Stimulated activated CD4-positive, alpha-beta T cell treated with anti-CD3 and anti-CD28 coated beads, Interleukin-12 subunit alpha, Interleukin-12 subunit beta, amount 100 ng/mL, for 24 hours (primary cell): ENCODE results near the gene NAV2.

Experiments used
- DNase-seq, 2 experiments: peaks; one replicate each; pipeline ENCODE4 v3.0.0-alpha.2; 2020; ENCODE audit warnings: low read depth in 2 of 2

The NAV2 gene

GRCh38 chr11:19718051-19718450 is 5.4 kb downstream of the NAV2 start:
- DNase-seq, result no peak

GRCh38 chr11:19718951-19719350 is 6.3 kb downstream of the NAV2 start:
- no peak for DNase-seq

GRCh38 chr11:19719960-19720359 is 7.3 kb downstream of the NAV2 start:
- no peak for DNase-seq

GRCh38 chr11:19721176-19721575 is 8.5 kb downstream of the NAV2 start:
- no peak for DNase-seq

DNA sequence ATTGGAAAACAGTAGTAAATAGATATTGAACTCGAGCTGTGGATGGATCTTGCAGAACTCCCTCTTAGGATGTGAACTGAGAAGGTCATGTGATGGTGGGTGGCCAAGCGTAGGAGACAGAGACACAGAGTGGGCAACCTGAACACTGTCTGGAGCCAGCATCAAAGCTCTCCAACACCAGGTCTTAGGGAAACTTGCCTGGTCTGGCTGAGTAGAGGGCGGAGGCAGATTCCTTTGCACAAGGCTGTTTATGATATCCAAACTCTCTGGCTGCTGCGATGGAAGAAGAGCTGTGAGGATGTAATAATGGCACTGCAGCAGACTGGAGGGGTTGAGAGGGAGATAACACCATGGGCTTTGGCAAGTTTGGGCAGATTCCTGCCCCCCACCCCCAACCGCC is 10.1 kb downstream of the NAV2 start:
- no peak for DNase-seq

- DNase-seq, result no peak
Observed at GRCh38 chr11:19723572-19724342, 11.1 kb downstream of the NAV2 start.

- no peak for DNase-seq
Observed at GRCh38 chr11:19724765-19725164, 12.1 kb downstream of the NAV2 start.

DNA sequence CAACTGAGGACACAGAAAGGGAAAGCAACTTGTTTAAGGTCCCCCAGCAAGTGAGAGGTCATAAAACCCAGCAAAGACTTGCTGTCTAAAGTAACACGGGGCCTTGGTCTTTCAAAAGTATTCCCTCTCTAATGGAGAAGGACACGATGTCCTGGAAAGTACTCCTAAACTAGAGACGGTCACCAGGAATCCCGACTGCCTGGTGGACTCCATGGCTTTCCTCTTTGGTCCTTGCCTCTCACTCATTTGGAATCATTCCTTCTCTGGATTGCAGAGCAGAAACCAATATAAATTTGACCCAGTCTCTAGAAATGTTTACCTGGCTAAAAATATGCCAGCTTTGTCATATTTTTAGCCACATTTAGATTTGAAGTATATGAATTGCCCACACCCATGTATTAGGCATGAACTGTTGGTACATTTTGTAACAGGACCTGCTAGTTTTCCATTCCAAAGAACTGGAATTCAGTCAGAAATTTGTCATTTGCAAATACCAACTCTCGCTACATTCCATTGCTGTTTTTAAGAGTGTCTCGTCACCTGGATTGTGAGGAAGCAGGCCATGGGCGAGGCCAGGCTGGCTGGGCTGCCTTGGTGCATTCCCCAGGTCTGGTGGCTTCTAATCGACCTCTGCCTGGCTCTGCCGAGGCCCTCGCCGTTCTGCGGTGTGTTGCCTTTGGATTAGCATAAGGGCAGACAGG is 12.9 kb downstream of the NAV2 start:
- no peak for DNase-seq

DNA sequence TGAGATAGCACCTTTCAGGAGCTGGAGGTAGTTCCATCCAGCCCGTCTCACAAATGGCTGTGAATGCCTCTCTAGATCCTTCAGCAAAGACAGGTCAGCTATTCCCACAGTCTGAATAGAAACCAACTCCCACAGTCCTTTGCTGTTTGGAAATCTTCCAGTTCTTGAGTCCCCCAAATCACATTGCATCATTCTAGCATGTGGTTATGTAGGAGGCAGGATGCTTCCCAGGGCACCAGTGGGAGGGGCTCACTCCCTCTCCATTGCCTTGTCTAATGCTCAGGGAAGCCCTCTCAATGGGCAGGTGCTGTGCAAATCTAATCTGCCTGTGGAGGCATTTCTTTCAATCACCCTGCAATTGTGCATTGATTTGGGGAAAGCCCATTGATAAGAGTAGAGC is 14.6 kb downstream of the NAV2 start:
- no peak for DNase-seq

DNA sequence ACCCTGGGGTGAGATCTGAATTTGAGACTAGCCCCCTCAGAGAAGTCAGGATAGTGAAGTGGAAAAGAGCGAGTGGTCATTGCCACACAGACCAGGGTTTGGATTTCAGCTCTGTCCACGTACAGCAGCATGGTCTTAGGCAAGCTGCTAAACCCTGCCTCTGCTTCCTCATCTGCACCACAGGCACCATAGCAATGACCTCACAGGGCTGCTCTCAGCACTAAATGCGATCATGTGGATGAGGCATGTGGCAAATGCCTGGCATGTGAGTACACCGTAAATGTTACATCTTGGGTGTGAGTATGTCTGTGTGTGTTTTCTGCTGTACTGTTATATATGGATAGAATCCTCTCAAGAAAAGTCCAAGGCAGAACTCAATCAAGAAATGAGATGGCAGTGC is 15.8 kb downstream of the NAV2 start:
- no peak for DNase-seq

- no peak for DNase-seq
Observed at GRCh38 chr11:19729141-19729540, 16.5 kb downstream of the NAV2 start.

- DNase-seq, result no peak
Observed at GRCh38 chr11:19730373-19730772, 17.7 kb downstream of the NAV2 start.

GRCh38 chr11:19734171-19734570 is 21.5 kb downstream of the NAV2 start:
- no peak for DNase-seq

DNA sequence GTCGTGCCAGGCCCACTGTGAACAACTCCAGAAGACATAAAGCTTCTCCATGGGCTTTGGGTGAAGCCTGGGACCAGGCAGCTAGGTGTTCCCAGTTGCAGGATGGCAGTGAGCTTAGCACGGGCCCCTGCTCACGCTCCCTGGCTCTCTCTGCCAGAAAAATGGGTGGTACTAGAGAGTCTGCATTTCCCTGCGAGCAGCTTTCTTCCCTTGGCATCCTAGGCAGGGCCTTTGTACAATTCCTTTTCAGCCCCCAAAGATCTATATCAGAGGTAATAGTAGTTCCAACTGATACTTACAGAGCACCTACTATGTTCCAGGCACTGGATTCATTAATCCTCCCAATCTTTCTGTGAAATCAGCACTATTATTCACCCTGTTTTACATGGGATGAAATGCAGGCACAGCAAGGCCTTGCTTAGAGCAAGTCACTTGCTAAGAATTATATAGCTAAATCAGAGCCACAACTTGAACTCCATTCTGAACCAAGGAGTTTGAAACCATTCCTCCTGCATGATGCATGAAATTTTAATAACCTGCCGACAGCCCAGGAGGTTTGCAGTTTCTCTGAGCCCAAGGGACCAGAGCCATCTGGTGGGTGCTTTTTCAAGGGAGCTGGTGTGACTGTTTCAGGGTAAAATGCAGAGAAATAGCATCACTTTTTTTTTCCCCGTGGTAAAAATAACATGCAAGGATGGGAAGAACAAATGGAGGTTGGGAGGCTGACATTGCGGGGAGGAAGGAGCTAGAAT is 22.7 kb downstream of the NAV2 start:
- DNase-seq, result no peak

DNA sequence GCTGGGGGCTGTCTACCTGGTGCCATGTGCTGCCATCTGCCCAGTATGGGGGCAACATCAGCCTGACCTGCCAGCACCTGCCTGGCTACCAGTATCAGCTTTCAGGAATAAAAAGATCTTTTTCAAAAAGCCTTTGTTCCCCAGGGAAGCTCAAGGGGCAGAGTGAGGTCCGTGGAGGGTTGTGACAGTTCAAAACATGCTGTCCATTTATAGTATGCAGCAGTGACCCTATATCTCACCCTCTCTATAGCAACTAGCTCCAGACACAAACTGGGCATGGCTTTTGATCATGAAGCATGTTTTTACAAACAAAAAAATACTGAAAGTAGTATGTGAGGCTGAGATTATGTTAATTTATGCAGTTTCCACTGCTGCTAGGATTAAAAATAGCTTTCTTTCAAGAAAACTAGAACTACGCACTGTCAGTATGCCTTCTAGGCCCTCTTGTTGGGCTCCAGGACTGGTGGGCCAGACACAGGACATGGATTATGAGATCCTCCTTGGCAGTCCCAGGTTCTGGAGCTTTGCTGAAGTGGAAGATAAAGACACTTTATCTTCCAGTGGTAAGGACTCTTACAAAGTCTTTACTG is 23.4 kb downstream of the NAV2 start:
- DNase-seq, result no peak

DNA sequence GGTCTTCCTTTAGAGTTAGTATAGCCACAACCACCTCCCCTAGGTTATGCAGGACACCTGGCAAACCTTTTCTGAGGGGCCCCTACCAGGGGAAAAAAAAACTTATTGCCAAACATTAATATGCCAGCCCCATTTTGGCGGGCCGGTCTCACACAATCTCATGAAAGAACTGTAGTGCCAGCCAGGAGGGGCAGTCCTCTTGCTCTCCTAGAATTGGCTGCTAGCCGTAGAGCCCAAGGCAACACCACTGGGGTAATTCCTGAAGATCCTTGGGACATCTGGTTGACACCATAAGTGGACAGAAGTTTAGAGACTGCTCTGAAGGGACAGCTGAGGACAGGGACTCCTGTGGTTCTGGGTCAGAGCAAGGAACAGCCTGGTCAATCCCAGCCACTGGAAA is 24.2 kb downstream of the NAV2 start:
- DNase-seq, result no peak

- no peak for DNase-seq
Observed at GRCh38 chr11:19737575-19737974, 24.9 kb downstream of the NAV2 start.

DNA sequence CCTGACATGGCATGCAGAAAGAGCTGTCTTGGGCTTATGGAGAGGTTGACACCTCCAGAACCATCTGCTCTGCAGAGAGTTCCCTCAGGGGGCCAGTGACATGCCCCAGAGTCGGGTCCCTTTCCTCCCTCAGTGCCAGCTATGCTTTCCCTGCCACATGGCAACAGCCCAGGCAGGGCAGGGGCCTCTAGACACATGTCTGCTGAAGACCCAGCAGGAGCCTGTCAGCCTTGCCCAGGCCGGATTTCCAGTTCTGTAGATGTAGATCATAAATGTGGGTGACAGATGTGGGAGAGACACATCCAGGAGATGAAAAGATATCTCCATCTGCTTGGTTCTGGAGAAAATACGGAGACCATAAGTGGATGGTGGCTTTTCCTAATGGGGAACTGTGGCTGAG is 25.5 kb downstream of the NAV2 start:
- no peak for DNase-seq

DNA sequence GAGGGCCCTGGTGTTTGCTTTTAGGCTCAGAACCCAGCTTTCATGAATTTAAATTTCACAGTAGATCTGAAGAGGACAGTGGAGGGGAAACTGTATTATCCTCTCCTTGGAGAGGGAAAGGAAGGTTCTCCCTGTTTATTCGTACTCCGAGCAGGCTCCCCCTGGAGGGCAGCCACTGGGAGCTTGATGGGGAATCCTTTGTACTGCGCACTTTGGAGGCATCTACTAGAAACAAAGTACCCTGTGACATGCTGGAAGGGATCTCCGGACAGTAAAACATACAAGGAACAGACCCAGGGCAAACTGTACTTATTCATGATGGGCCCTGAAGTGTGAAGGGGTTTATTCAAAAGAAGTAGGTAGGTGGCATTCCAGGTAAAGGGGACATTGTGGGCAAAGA is 27.2 kb downstream of the NAV2 start:
- no peak for DNase-seq

- no peak for DNase-seq
Observed at GRCh38 chr11:19740586-19740985, 27.9 kb downstream of the NAV2 start.

- DNase-seq, result peak; percentile 36 to 63
Observed at GRCh38 chr11:19742588-19743292, 30.1 kb downstream of the NAV2 start.

DNA sequence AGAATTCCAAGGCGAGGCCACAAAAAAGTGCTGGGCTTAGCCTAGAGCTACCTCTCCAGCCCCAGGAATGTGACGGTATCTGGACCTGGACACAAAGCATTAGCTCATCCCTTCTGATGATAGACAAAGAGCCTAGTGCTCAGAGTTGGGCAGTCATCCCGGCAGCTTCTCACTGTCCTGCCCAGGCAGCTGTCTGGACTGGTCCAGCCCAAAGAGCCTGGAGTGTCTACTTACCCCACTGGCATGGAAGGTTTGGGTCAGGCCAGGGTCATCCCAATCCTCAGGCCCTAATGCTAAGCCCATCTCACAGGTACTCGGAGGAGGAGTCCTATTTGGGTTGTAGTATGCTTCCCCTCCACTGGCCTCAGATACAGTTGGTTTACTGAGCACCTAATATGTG is 31.0 kb downstream of the NAV2 start:
- no peak for DNase-seq
